Airway epithelial cell (primary cell): Measurements from ENCODE around the gene IL5RA. TPM values are rescaled to one million over a fixed set of nuclear protein-coding genes. Genes with fewer than 3 reads are reported as not detected.

Experiments used
- total RNA-seq: library from RNA; depleted of rRNA; stranded (reverse); fragments of >200 nt; gene quantifications from 2 replicates; pipeline ENCODE4 v1.2.3, GENCODE V29; 2015

The IL5RA gene
- total RNA-seq = not detected in 2 replicates

GRCh38 chr3:3110299-3110630 is at the start of gene IL5RA:
Gene IL5RA (minus strand): TSS chr3:3110374. CDS start chr3:3104984, 5,390 bp downstream.

GRCh38 chr3:3126477-3127431 is 16.6 kb upstream of the IL5RA start, which contains the start of gene TRNT1:
Gene TRNT1 (plus strand): TSS chr3:3126940. CDS start chr3:3129041, 2,101 bp downstream.

Other genes with a start within 250 kb of the IL5RA start
- 8.9 and 12.0 TPM in 2 replicates for gene TRNT1, start 16.6 kb upstream of the IL5RA start, total RNA-seq
- gene CRBN, start 69.3 kb upstream of the IL5RA start, total RNA-seq = 22.5 and 24.0 TPM in 2 replicates